HepG2 (cell line): ENCODE measurements around the gene CA4. TPM values are rescaled to one million over a fixed set of nuclear protein-coding genes. Genes with fewer than 3 reads are reported as not detected.

Experiments
- ATAC-seq: fragments of 200-7000 bp; cut with Tn5 transposase; 3 replicates; pipeline ENCODE4 v1.9.1; 2020; ENCODE audit warnings: mild to moderate bottlenecking, moderate library complexity
- BruUV-seq: library from RNA; stranded (reverse); fragments of 400-500 nt; replicated peaks from 2 replicates; lab custom pipeline; 2021; lab: Mats Ljungman, UMichigan
- CTCF ChIA-PET: fragments of 300-600 bp; formaldehyde crosslinking; extraction: SDS; loops from one replicate; lab custom pipeline; 2021; ENCODE audit warnings: low total read pairs, inconsistent platforms, low intra/inter-chr PET ratio; lab: Yijun Ruan, JAX
- POLR2A ChIA-PET: fragments of 350-600 bp; sonication (Branson Sonifier 250); formaldehyde crosslinking; loops from one replicate; lab custom pipeline; 2020; ENCODE audit warnings: antibody characterized with exemption, inconsistent platforms; lab: Yijun Ruan, JAX
- DNase-seq: peaks from one replicate; pipeline ENCODE4 v3.0.0-alpha.2; 2015; ENCODE audit warnings: low spot score
- FAIRE-seq: peaks from 3 replicates; lab custom pipeline; 2011; peaks lifted over from hg19 to GRCh38; lab: Jason Lieb, UNC
- H2AFZ ChIP-seq: one replicate; pipeline ENCODE4 v1.6.1; 2011; ENCODE audit warnings: low read length, inconsistent platforms
- H3K27ac ChIP-seq: fragments of 300-600 bp; 3 replicates; pipeline ENCODE4 v1.8.0; 2011; ENCODE audit warnings: mixed run types, mild to moderate bottlenecking, mixed read lengths, low read length, inconsistent platforms; ENCODE audit not compliant: insufficient read depth; ENCODE audit errors: extremely low read length
- H3K27me3 ChIP-seq, 2 experiments: fragments of 200-600 bp in 1 of 2; 2 replicates in 1 of 2; 3 replicates in 1 of 2; pipeline versions ENCODE4 v1.6.0 to v1.8.0; 2011; ENCODE audit warnings: low read length in 2 of 2, mild to moderate bottlenecking in 2 of 2, moderate library complexity in 2 of 2, inconsistent platforms in 1 of 2; ENCODE audit not compliant: insufficient read depth in 2 of 2, control insufficient read depth in 1 of 2
- H3K36me3 ChIP-seq, 2 experiments: fragments of 200-600 bp in 1 of 2; replicated peaks in 1 of 2; 2 replicates in 1 of 2; 3 replicates in 1 of 2; pipeline versions ENCODE4 v1.5.1 to v1.8.0; 2011; ENCODE audit warnings: low read length in 2 of 2, inconsistent platforms in 1 of 2; ENCODE audit not compliant: insufficient read depth in 2 of 2, control insufficient read depth in 1 of 2
- H3K4me1 ChIP-seq: 2 replicates; pipeline ENCODE4 v1.5.1; 2012; ENCODE audit warnings: low read length, inconsistent platforms; ENCODE audit not compliant: insufficient read depth
- H3K4me2 ChIP-seq: 2 replicates; pipeline ENCODE4 v1.6.0; 2011; ENCODE audit warnings: low read depth, low read length, inconsistent platforms
- H3K4me3 ChIP-seq, 3 experiments: fragments of 200-600 bp in 1 of 3; sonication (generic), shearing (Covaris generic) in 1 of 3; replicated peaks in 1 of 3; 2 replicates each; pipeline ENCODE4 v1.5.1; 2011 to 2016; ENCODE audit warnings: low read length in 3 of 3, inconsistent platforms in 2 of 3, low read depth in 2 of 3, mild to moderate bottlenecking in 2 of 3, control low read depth in 1 of 3, mixed read lengths in 1 of 3; ENCODE audit not compliant: insufficient read depth in 1 of 3
- H3K79me2 ChIP-seq: one replicate; pipeline ENCODE4 v1.6.1; 2011; ENCODE audit warnings: low read length, inconsistent platforms; ENCODE audit not compliant: insufficient read depth
- H3K9ac ChIP-seq: 2 replicates; pipeline ENCODE4 v1.6.0; 2011; ENCODE audit warnings: mild to moderate bottlenecking, low read depth, low read length, inconsistent platforms; ENCODE audit not compliant: insufficient read depth
- H3K9me3 ChIP-seq: 2 replicates; pipeline ENCODE4 v1.5.1; 2012; ENCODE audit warnings: mild to moderate bottlenecking, low read length
- H4K20me1 ChIP-seq: 2 replicates; pipeline ENCODE4 v1.6.0; 2011; ENCODE audit warnings: inconsistent platforms, mild to moderate bottlenecking, low read length, moderate library complexity; ENCODE audit not compliant: insufficient read depth
- CREB1 ChIP-seq, 2 experiments: fragments of 450-650 bp in 1 of 2; IDR thresholded peaks; 2 replicates each; pipeline ENCODE4 v1.6.1; 2016 to 2017; ENCODE audit warnings: control low read depth in 1 of 2, mild to moderate bottlenecking in 1 of 2, missing compliant biosample characterization in 1 of 2, missing genetic modification characterization in 1 of 2
- EP300 ChIP-seq, 3 experiments: sonication (generic) in 1 of 3; formaldehyde crosslinking in 1 of 3; IDR thresholded peaks; 2 replicates each; pipeline versions ENCODE4 v1.5.1 to v1.6.1; 2011 to 2020; ENCODE audit warnings: low read depth in 2 of 3, low read length in 2 of 3, borderline replicate concordance in 1 of 3, improper control_type of control experiment in 1 of 3, mild to moderate bottlenecking in 1 of 3, missing genetic modification reagents in 1 of 3, moderate library complexity in 1 of 3
- HCFC1 ChIP-seq: fragments of 150-350 bp; IDR thresholded peaks from 2 replicates; pipeline ENCODE4 v1.6.1; 2014; ENCODE audit warnings: low read depth, low read length
- MAZ ChIP-seq, 2 experiments: sonication (generic) in 1 of 2; formaldehyde crosslinking in 1 of 2; IDR thresholded peaks; 2 replicates each; pipeline versions ENCODE4 v1.5.0 to v1.6.1; 2012 to 2020; ENCODE audit warnings: low read depth in 2 of 2, mild to moderate bottlenecking in 2 of 2, borderline replicate concordance in 1 of 2, improper control_type of control experiment in 1 of 2, low read length in 1 of 2, missing genetic modification reagents in 1 of 2, moderate library complexity in 1 of 2
- NR2F2 ChIP-seq: IDR thresholded peaks from 2 replicates; pipeline ENCODE4 v1.6.1; 2012; ENCODE audit warnings: low read depth, inconsistent platforms, borderline replicate concordance
- RARA ChIP-seq: IDR thresholded peaks from 2 replicates; pipeline ENCODE4 v1.6.1; 2016; ENCODE audit warnings: missing genetic modification reagents, missing compliant biosample characterization
- SALL1 ChIP-seq: sonication (generic); formaldehyde crosslinking; IDR thresholded peaks from 2 replicates; pipeline ENCODE4 v1.8.0; 2022; ENCODE audit warnings: mild to moderate bottlenecking, missing genetic modification reagents
- SUZ12 ChIP-seq: fragments of 150-350 bp; IDR thresholded peaks from 2 replicates; pipeline ENCODE4 v1.6.1; 2014; ENCODE audit warnings: low read depth, low read length
- WGBS: methylation state at CpG from one replicate; pipeline ENCODE4 v1.1.6; 2017; ENCODE audit warnings: low lambda C conversion rate; 5-methylcytosine and 5-hydroxymethylcytosine counted together
- in situ Hi-C: cut with HindIII; loops from 2 replicates; pipeline ENCODE4 v1.10.0; 2017; ENCODE audit warnings: low pct_unique_long_range_greater_than_20kb; ENCODE audit not compliant: extremely low pct_ligation_motif_present
- intact Hi-C: fragments of 100-400 bp; cut with micrococcal nuclease; formaldehyde crosslinking; loops from one replicate; pipeline ENCODE4 v1.10.0; 2022; ENCODE audit not compliant: unreplicated experiment
- polyA plus RNA-seq, 8 experiments: library from polyadenylated mRNA; depleted of rRNA in 3 of 8; stranded (reverse) in 7 of 8; unstranded in 1 of 8; fragments of >200 nt; fragmentation: Illumina TruSeq in 4 of 8; extraction: Trizol in 4 of 8; gene quantifications; 2 replicates each; pipeline versions ENCODE4 v1.2.1 to v1.2.3, GENCODE V29; 2011 to 2016; ENCODE audit warnings: low read depth in 4 of 8, missing spikeins in 1 of 8, mixed read lengths in 1 of 8; ENCODE audit not compliant: insufficient read depth in 1 of 8
- total RNA-seq, 5 experiments: library from RNA; depleted of rRNA; stranded (reverse); fragments of >200 nt; fragmentation: Illumina TruSeq; extraction: Trizol; gene quantifications; 2 replicates each; pipeline ENCODE4 v1.2.3, GENCODE V29; 2016; ENCODE audit warnings: low read depth in 1 of 5
- TF ChIP-seq, protein P1 (sequence below): sonication (generic); formaldehyde crosslinking; IDR thresholded peaks from 2 replicates; pipeline ENCODE4 v1.5.0; 2020; ENCODE audit warnings: mild to moderate bottlenecking, missing genetic modification reagents, borderline replicate concordance

Gene CA4
- total and polyA plus RNA-seq, 2 of the 13 experiments (the other 11 are each of a cell fraction or from before 2014, with no cell fraction given): not detected

DNA sequence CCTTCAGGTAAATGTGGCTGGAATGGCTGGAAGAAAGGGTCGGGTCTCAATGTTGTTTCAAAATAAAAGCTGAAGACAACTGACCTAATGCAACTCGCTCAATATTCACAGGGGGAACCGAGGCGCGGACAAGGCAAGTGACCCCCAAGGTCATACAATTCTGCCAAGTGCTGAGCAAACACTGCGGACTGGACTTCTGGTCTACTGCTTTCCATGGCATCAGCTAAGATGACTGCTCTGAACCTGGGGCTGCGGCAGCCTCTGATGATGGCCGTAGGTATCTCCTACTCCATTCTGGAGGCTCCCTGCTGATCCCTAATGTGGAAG is 21.9 kb downstream of the CA4 start (continued):
- TF ChIP-seq, protein P1, sequence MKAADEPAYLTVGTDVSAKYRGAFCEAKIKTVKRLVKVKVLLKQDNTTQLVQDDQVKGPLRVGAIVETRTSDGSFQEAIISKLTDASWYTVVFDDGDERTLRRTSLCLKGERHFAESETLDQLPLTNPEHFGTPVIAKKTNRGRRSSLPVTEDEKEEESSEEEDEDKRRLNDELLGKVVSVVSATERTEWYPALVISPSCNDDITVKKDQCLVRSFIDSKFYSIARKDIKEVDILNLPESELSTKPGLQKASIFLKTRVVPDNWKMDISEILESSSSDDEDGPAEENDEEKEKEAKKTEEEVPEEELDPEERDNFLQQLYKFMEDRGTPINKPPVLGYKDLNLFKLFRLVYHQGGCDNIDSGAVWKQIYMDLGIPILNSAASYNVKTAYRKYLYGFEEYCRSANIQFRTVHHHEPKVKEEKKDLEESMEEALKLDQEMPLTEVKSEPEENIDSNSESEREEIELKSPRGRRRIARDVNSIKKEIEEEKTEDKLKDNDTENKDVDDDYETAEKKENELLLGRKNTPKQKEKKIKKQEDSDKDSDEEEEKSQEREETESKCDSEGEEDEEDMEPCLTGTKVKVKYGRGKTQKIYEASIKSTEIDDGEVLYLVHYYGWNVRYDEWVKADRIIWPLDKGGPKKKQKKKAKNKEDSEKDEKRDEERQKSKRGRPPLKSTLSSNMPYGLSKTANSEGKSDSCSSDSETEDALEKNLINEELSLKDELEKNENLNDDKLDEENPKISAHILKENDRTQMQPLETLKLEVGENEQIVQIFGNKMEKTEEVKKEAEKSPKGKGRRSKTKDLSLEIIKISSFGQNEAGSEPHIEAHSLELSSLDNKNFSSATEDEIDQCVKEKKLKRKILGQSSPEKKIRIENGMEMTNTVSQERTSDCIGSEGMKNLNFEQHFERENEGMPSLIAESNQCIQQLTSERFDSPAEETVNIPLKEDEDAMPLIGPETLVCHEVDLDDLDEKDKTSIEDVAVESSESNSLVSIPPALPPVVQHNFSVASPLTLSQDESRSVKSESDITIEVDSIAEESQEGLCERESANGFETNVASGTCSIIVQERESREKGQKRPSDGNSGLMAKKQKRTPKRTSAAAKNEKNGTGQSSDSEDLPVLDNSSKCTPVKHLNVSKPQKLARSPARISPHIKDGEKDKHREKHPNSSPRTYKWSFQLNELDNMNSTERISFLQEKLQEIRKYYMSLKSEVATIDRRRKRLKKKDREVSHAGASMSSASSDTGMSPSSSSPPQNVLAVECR (CRISPR knock-in tag): peak; percentile 30; the same call in 1 of the 2 replicates
- peak; percentile 28; the same call in 1 of the 2 replicates for TF ChIP-seq RARA (CRISPR knock-in tag)
- 0 out of 2 replicates have a peak, but pooled peaks have one; percentile 27 for TF ChIP-seq NR2F2
- 0 out of 4 replicates have a peak, but pooled peaks of 1 of the 2 experiments have one; percentile 21 for TF ChIP-seq EP300 (IDR thresholded peaks at IDR 0.05; ENCODE audit: low read depth in 2 of 2, low read length in 2 of 2)
- TF ChIP-seq EP300 (CRISPR knock-in tag; IDR thresholded peaks at IDR 0.05; ENCODE audit: borderline replicate concordance): no peak
- TF ChIP-seq SALL1: peak; percentile 57
- no peak for TF ChIP-seq HCFC1
- no peak for TF ChIP-seq MAZ (IDR thresholded peaks at IDR 0.05; ENCODE audit: borderline replicate concordance, low read depth, low read length)
- TF ChIP-seq MAZ (CRISPR knock-in tag; IDR thresholded peaks at IDR 0.05; ENCODE audit: low read depth): 0 out of 2 replicates have a peak, but pooled peaks have one; percentile 31

DNA sequence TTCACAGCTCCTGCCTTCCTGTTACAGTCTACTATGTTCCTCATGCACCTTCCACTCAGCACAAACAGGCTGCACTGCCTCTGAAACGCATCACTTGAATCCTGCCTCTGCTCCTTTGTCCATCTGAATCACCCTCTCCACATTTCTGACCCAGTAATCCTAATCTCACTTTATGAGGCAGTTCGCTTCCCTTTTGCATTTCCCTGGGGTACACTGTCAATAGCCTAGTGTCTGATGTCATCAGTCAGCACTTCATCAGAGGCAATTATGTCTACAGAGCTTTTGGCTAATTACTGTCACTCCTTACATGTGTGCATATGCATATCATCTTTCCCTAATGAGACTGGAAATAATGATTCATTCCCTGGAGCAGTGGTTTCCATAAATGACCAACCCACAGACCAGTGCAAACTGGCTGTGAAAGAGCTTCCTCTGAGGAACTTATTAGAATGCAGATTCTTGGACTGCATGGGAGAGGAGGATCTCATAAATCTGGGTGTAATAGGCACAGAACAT is 23.6 kb downstream of the CA4 start:
- Histone ChIP-seq H3K36me3 (peaks cover 0 to 3% of the 10 kb centered on the region in 2 experiments; a peak in 2 of 5 replicates), H3K9ac (no peak overlapping the region), H3K4me3 (no peak overlapping the region), H3K27me3 (no peaks in the 10 kb centered on the region), H3K9me3 (no peaks in the 10 kb centered on the region), H2AFZ (no peak overlapping the region), H3K79me2 (no peaks in the 10 kb centered on the region), H3K27ac (no peak overlapping the region), H3K4me2 (no peak overlapping the region), H3K4me1 (peaks cover 47% of the 10 kb centered on the region), H4K20me1 (no peaks in the 10 kb centered on the region)
- ChIA-PET POLR2A (interaction anchor here (0.6 kb wide), 1 partner anchor 341 kb away, joined by 3 read pairs; no protein-coding TSS in a partner anchor), CTCF (interaction anchor here (0.6 kb wide), 1 partner anchor 30 kb away, joined by 3 read pairs; no protein-coding TSS in a partner anchor)
- WGBS: 72% methylated on average over 2 of the region's 2 CpGs
- intact Hi-C loops: no loop called here
- no peak for ATAC-seq
- TF ChIP-seq CREB1 (IDR thresholded peaks at IDR 0.05) (peak; percentile 41; the same call in 1 of the 2 replicates), CREB1 (CRISPR knock-in tag; IDR thresholded peaks at IDR 0.05) (no peak), SUZ12 (no peak)
- in situ Hi-C loops: no loop called here
- DNase-seq: no peak
- FAIRE-seq: no peak
- BruUV-seq: no TSS peak
